ENCODE measurements around the gene PRODH2. TPM values are rescaled to one million over a fixed set of nuclear protein-coding genes. Genes with fewer than 3 reads are reported as not detected.

The PRODH2 gene
- total and polyA plus RNA-seq, 2 of the 13 experiments (the other 11 are each of a cell fraction or from before 2014, with no cell fraction given): 86.7 to 118 TPM

DNA sequence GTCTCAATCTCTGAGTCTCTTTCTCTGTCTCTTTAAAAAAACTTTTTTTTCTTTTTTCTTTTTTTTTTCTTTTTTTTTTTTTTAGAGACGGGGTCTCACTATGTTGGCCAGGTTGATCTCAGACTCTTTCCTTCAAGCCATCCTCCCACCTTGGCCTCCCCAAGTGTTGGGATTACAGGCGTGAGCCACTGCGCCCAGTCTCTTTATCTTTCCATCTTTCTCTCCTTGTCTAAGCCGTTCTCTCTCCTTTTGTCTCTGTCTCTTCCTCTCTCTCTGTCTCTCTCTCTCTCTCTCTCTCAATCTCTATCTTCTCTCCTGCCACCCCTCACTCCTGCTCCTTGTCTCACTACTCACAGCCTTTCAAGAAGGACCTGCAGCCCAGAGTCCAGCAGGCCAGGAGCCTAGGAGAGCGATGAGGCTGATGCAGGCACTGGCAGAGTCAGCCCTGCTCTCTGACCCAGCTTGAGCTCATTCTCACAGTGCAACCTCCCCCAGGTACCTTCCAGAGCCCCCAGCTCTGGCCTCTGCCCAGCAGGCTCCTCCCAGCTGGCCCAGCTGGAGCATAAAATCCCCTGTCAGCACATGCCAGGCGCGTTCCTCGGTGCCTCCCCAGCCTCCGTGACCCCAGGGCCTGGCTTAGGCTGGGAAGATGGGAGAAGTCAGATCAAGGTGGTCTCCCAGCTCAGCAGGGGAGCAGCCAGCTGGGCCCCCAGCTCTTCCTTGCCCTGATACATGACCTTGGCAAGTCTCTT, 39.6 kb upstream of the PRODH2 start, which contains the start of gene NPHS1:
Gene NPHS1 (minus strand): TSS at position 476 of the 752 bp plus-strand sequence. CDS start 667 bp downstream, outside the sequence.
- Histone ChIP-seq H4K20me1 (ENCODE audit: insufficient read depth, low read length) (0 out of 2 replicates have a peak, but pooled peaks cover 3% of the 10 kb centered on the region), H3K36me3 (replicated peaks in 1 of 2; ENCODE audit: control insufficient read depth in 1 of 2, insufficient read depth in 2 of 2, low read length in 2 of 2) (no peaks in the 10 kb centered on the region), H3K9me3 (ENCODE audit: low read length) (no peaks in the 10 kb centered on the region), H3K4me3 (replicated peaks in 1 of 3; ENCODE audit: insufficient read depth in 1 of 3, low read depth in 2 of 3, low read length in 3 of 3) (no peak within 1 kb of the TSS), H3K4me2 (ENCODE audit: low read depth, low read length) (no peak within 1 kb of the TSS), H3K27ac (ENCODE audit: extremely low read length, insufficient read depth, low read length) (no peak within 1 kb of the TSS), H3K9ac (ENCODE audit: insufficient read depth, low read depth, low read length) (no peak within 1 kb of the TSS), H3K4me1 (ENCODE audit: insufficient read depth, low read length) (peaks cover 30% of the 10 kb centered on the region), H3K27me3 (ENCODE audit: control insufficient read depth in 1 of 2, insufficient read depth in 2 of 2, low read length in 2 of 2) (peaks cover 10 to 66% of the 10 kb centered on the region in 2 experiments; a peak in 4 of 5 replicates), H2AFZ (ENCODE audit: low read length) (no peak within 1 kb of the TSS), H3K79me2 (ENCODE audit: insufficient read depth, low read length) (no peaks in the 10 kb centered on the region)
- 0 out of 4 replicates have a peak, but pooled peaks have one; percentile 1 to 17 for TF ChIP-seq MAFK (conservative IDR thresholded peaks at IDR 0.05 in 1 of 2, IDR thresholded peaks at IDR 0.05 in 1 of 2; ENCODE audit: low read length in 2 of 2)
- no peak for TF ChIP-seq ZFP41 (CRISPR knock-in tag; IDR thresholded peaks at IDR 0.05; ENCODE audit: borderline replicate concordance)
- in situ Hi-C loops (cut with HindIII; ENCODE audit: extremely low pct_ligation_motif_present, low pct_unique_long_range_greater_than_20kb) (no loop called here), intact Hi-C loops (cut with micrococcal nuclease; ENCODE audit: unreplicated experiment) (no loop called here)
- CTCF ChIA-PET (ENCODE audit: low intra/inter-chr PET ratio, low total read pairs): no interaction called here
- ATAC-seq (no peak), DNase-seq (ENCODE audit: low spot score) (no peak), FAIRE-seq (no peak)
- no TSS peak for BruUV-seq (replicated peaks)
- 35% methylated on average over 5 of the region's 9 CpGs for WGBS (ENCODE audit: low lambda C conversion rate)
- POLR2A ChIA-PET: no interaction called here

DNA sequence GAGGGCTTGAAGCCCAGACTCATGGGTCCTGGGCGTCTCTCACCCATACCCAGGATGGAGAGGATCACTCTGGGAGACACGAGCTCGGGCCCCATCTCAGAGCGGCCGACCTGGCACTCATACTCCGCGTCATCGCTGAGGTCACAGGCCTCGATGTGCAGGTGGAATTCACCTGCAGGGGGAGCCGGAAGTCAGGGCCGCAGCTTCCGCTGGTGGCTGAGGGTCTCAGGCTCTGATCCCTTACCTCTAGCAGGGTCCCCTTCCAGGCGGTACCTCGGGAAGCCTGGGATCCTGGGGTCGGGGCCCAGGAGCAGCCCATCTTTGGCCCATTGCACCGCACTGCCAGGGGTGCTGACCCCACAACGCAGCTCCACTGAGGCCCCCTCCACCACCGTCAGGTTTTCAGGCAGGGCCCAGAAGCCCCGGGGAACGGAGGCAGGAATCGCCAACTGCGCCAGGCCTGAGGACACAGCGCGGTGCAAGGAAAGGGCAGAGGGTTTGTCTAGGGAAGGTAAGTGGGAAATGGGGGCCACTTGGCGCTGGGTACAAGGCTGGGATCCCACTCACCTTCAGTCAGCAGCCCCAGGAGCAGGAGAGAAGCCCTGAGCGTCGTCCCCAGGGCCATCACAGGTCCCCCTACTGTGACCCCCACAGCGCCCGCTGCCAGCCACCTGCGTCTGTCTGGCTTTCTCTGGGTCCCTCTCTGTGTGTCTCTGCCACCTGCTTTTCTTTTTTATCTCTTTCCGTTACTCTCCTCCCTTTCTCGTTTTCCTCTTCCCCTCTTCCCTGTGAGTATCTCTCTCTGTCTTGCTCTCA, 38.8 kb upstream of the PRODH2 start:
- H3K4me2 ChIP-seq (ENCODE audit: low read depth, low read length): no peak overlapping the region
- no peak overlapping the region for H3K4me3 ChIP-seq (replicated peaks in 1 of 3; ENCODE audit: insufficient read depth in 1 of 3, low read depth in 2 of 3, low read length in 3 of 3)
- H3K27ac ChIP-seq (ENCODE audit: extremely low read length, insufficient read depth, low read length): no peak overlapping the region
- FAIRE-seq (no peak), ATAC-seq (no peak; the same call in 2 of the 3 replicates), DNase-seq (ENCODE audit: low spot score) (no peak)
- intact Hi-C loops (cut with micrococcal nuclease; ENCODE audit: unreplicated experiment): no loop called here
- no peak overlapping the region for H3K9ac ChIP-seq (ENCODE audit: insufficient read depth, low read depth, low read length)
- no peaks in the 10 kb centered on the region for H3K79me2 ChIP-seq (ENCODE audit: insufficient read depth, low read length)
- no TSS peak for BruUV-seq (replicated peaks)
- ChIA-PET POLR2A (no interaction called here), CTCF (ENCODE audit: low intra/inter-chr PET ratio, low total read pairs) (no interaction called here)
- 0 out of 2 replicates have a peak, but pooled peaks cover 3% of the 10 kb centered on the region for H4K20me1 ChIP-seq (ENCODE audit: insufficient read depth, low read length)
- H3K4me1 ChIP-seq (ENCODE audit: insufficient read depth, low read length): peaks cover 25% of the 10 kb centered on the region
- H3K27me3 ChIP-seq (ENCODE audit: control insufficient read depth in 1 of 2, insufficient read depth in 2 of 2, low read length in 2 of 2): peaks cover 7 to 58% of the 10 kb centered on the region in 2 experiments; a peak in 3 of 5 replicates
- TF ChIP-seq, protein P1, sequence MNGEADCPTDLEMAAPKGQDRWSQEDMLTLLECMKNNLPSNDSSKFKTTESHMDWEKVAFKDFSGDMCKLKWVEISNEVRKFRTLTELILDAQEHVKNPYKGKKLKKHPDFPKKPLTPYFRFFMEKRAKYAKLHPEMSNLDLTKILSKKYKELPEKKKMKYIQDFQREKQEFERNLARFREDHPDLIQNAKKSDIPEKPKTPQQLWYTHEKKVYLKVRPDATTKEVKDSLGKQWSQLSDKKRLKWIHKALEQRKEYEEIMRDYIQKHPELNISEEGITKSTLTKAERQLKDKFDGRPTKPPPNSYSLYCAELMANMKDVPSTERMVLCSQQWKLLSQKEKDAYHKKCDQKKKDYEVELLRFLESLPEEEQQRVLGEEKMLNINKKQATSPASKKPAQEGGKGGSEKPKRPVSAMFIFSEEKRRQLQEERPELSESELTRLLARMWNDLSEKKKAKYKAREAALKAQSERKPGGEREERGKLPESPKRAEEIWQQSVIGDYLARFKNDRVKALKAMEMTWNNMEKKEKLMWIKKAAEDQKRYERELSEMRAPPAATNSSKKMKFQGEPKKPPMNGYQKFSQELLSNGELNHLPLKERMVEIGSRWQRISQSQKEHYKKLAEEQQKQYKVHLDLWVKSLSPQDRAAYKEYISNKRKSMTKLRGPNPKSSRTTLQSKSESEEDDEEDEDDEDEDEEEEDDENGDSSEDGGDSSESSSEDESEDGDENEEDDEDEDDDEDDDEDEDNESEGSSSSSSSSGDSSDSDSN (CRISPR knock-in tag; IDR thresholded peaks at IDR 0.05): no peak
- TF ChIP-seq ZFX (CRISPR knock-in tag; IDR thresholded peaks at IDR 0.05; ENCODE audit: low read depth): no peak
- TF ChIP-seq CREB1 (IDR thresholded peaks at IDR 0.05): 0 out of 2 replicates have a peak, but pooled peaks have one; percentile 30
- TF ChIP-seq CREB1 (CRISPR knock-in tag; IDR thresholded peaks at IDR 0.05): no peak
- no peak for TF ChIP-seq POGZ (CRISPR knock-in tag; IDR thresholded peaks at IDR 0.05)
- TF ChIP-seq PPARG (CRISPR knock-in tag; conservative IDR thresholded peaks at IDR 0.05): no peak
- 0 out of 2 replicates have a peak, but pooled peaks have one; percentile 11 for TF ChIP-seq STAG1 (CRISPR knock-in tag; IDR thresholded peaks at IDR 0.05)
- TF ChIP-seq, protein P2, sequence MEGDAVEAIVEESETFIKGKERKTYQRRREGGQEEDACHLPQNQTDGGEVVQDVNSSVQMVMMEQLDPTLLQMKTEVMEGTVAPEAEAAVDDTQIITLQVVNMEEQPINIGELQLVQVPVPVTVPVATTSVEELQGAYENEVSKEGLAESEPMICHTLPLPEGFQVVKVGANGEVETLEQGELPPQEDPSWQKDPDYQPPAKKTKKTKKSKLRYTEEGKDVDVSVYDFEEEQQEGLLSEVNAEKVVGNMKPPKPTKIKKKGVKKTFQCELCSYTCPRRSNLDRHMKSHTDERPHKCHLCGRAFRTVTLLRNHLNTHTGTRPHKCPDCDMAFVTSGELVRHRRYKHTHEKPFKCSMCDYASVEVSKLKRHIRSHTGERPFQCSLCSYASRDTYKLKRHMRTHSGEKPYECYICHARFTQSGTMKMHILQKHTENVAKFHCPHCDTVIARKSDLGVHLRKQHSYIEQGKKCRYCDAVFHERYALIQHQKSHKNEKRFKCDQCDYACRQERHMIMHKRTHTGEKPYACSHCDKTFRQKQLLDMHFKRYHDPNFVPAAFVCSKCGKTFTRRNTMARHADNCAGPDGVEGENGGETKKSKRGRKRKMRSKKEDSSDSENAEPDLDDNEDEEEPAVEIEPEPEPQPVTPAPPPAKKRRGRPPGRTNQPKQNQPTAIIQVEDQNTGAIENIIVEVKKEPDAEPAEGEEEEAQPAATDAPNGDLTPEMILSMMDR (CRISPR knock-in tag; IDR thresholded peaks at IDR 0.05): peak; percentile 39
- TF ChIP-seq GABPA (IDR thresholded peaks at IDR 0.05; ENCODE audit: low read depth, low read length): peak; percentile 27; the same call in 1 of the 2 replicates
- TF ChIP-seq GABPA (CRISPR knock-in tag; IDR thresholded peaks at IDR 0.05; ENCODE audit: low read depth): no peak
- in situ Hi-C loops (cut with HindIII; ENCODE audit: extremely low pct_ligation_motif_present, low pct_unique_long_range_greater_than_20kb): no loop called here
- no peaks in the 10 kb centered on the region for H3K36me3 ChIP-seq (replicated peaks in 1 of 2; ENCODE audit: control insufficient read depth in 1 of 2, insufficient read depth in 2 of 2, low read length in 2 of 2)
- no peaks in the 10 kb centered on the region for H3K9me3 ChIP-seq (ENCODE audit: low read length)
- no peak overlapping the region for H2AFZ ChIP-seq (ENCODE audit: low read length)
- WGBS (ENCODE audit: low lambda C conversion rate): 63% methylated on average over 19 of the region's 32 CpGs
